ENCODE data around the gene PDE1A.

Gene PDE1A

DNA sequence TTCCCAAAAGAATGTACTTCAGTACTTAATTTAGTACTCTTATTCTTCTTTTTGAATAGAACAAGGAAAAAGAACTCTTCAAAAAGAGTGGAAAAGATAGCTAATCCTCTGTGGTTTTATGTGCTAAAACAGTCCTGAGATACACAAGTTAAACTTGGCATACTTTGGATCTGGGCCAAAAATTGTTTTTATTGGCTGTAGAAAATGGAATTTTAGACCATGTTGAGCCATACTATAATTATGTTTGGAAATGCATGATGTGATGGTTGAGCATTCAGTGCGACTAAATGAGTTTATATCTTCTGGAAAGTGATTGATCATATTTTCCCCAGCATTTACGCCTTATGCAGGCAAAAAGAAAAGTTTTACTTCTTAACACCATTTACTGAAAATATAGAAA lies 18.0 kb upstream of the PDE1A start:
- no peaks in the 10 kb centered on the region for H3K27me3 ChIP-seq (ENCODE audit: insufficient read depth, poor library complexity, severe bottlenecking)
- no peak for DNase-seq (ENCODE audit: low spot score)
- no peaks in the 10 kb centered on the region for H3K36me3 ChIP-seq (ENCODE audit: low read depth)
- H3K4me3 ChIP-seq (ENCODE audit: severe bottlenecking), result no peak overlapping the region
- no peaks in the 10 kb centered on the region for H3K9me3 ChIP-seq (ENCODE audit: severe bottlenecking)
- ATAC-seq (ENCODE audit: low read depth), result no peak
- no peak overlapping the region for H3K27ac ChIP-seq (ENCODE audit: poor library complexity, severe bottlenecking)
- TF ChIP-seq, protein P1, sequence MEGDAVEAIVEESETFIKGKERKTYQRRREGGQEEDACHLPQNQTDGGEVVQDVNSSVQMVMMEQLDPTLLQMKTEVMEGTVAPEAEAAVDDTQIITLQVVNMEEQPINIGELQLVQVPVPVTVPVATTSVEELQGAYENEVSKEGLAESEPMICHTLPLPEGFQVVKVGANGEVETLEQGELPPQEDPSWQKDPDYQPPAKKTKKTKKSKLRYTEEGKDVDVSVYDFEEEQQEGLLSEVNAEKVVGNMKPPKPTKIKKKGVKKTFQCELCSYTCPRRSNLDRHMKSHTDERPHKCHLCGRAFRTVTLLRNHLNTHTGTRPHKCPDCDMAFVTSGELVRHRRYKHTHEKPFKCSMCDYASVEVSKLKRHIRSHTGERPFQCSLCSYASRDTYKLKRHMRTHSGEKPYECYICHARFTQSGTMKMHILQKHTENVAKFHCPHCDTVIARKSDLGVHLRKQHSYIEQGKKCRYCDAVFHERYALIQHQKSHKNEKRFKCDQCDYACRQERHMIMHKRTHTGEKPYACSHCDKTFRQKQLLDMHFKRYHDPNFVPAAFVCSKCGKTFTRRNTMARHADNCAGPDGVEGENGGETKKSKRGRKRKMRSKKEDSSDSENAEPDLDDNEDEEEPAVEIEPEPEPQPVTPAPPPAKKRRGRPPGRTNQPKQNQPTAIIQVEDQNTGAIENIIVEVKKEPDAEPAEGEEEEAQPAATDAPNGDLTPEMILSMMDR (IDR thresholded peaks at IDR 0.05; ENCODE audit: poor library complexity, severe bottlenecking), result no peak
- no peaks in the 10 kb centered on the region for H3K4me1 ChIP-seq (ENCODE audit: insufficient read depth, poor library complexity, severe bottlenecking)

DNA sequence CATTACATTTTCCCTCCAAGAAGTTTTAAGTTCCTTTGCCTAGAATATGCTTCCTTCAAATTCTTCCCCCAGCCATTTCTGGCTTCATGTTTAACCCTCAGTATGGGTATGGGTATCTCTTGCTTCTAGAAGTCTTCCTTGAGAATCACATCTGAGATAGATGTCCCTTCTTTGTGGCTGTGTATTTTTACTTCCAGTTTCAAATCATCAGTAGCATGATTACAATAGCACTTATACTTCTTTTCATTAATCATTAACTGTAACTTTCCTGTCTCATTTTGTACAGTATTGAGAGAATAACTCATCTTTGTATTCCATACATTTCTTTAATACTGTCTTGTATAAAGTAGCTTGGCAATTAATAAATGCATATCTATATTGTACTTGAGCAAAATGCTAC lies 17.3 kb upstream of the PDE1A start:
- DNase-seq (ENCODE audit: low spot score) (no peak), ATAC-seq (ENCODE audit: low read depth) (no peak)
- no peaks in the 10 kb centered on the region for H3K9me3 ChIP-seq (ENCODE audit: severe bottlenecking)
- no peaks in the 10 kb centered on the region for H3K36me3 ChIP-seq (ENCODE audit: low read depth)
- H3K4me1 ChIP-seq (ENCODE audit: insufficient read depth, poor library complexity, severe bottlenecking), result no peaks in the 10 kb centered on the region
- H3K4me3 ChIP-seq (ENCODE audit: severe bottlenecking), result no peak overlapping the region
- no peak overlapping the region for H3K27ac ChIP-seq (ENCODE audit: poor library complexity, severe bottlenecking)
- TF ChIP-seq, protein P1 (IDR thresholded peaks at IDR 0.05; ENCODE audit: poor library complexity, severe bottlenecking), result no peak
- no peaks in the 10 kb centered on the region for H3K27me3 ChIP-seq (ENCODE audit: insufficient read depth, poor library complexity, severe bottlenecking)

DNA sequence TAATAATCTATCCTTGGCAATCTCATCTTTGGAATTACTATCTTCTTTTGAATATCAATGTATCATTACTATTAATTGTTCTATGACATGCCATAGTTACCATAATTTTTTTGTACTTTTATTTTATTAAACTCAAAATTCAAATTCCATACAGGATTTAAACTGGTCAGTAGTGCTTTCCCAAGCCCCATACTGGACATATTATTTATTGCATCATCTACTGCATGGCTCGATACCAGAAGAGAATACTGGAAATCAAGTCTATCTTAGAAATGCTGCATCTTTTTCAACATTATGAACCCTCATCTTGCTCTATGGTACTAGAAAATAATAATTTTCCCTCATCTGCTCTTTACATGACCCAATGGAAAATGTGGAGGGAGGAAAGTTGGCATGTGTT lies 9.4 kb upstream of the PDE1A start:
- Histone ChIP-seq H3K27ac (ENCODE audit: poor library complexity, severe bottlenecking) (no peak overlapping the region), H3K4me3 (ENCODE audit: severe bottlenecking) (no peak overlapping the region), H3K9me3 (ENCODE audit: severe bottlenecking) (no peaks in the 10 kb centered on the region), H3K4me1 (ENCODE audit: insufficient read depth, poor library complexity, severe bottlenecking) (no peaks in the 10 kb centered on the region), H3K36me3 (ENCODE audit: low read depth) (no peaks in the 10 kb centered on the region), H3K27me3 (ENCODE audit: insufficient read depth, poor library complexity, severe bottlenecking) (no peaks in the 10 kb centered on the region)
- TF ChIP-seq, protein P1 (IDR thresholded peaks at IDR 0.05; ENCODE audit: poor library complexity, severe bottlenecking), result no peak
- ATAC-seq (ENCODE audit: low read depth) (no peak), DNase-seq (ENCODE audit: low spot score) (no peak)

DNA sequence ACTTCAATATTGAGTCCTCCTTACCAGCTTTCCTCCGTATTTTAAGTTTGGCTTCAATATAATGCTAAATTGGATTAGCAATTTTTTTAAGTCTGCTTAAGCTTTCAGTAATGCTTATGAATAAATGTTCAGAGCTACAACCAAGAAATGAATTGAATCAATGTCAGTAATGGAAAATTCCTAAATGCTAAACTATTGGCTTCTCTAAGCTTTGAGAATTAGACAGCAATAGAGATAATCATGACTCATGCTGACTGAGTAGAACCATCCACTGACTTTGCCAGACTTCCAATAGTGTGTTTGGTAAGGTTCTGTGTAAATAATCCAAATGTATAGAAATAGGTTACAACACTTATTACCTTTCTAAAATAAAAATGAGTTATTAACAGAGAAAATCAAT lies 8.9 kb upstream of the PDE1A start:
- no peak for DNase-seq (ENCODE audit: low spot score)
- TF ChIP-seq, protein P1 (IDR thresholded peaks at IDR 0.05; ENCODE audit: poor library complexity, severe bottlenecking), result no peak

DNA sequence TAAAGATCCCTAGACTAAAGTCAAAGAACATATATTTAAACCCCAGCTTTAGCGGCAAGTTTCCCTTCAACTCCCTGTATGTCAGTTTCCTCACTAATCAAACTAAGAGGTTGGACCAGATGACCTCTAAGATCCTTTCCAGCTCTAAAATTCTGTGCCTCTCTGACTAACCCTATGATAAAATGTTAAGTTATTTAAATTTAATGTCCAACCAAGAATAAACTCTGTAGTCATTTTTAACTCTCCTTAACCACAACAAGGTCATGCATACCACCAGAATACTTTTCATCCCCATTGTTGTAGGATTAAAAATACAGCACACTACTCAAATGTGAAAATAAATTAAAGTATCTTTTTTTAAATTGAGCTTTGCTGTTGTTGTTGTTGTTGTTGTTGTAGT lies 5.2 kb upstream of the PDE1A start:
- DNase-seq (ENCODE audit: low spot score), result no peak
- no peak overlapping the region for H3K27ac ChIP-seq (ENCODE audit: poor library complexity, severe bottlenecking)
- H3K4me1 ChIP-seq (ENCODE audit: insufficient read depth, poor library complexity, severe bottlenecking), result no peaks in the 10 kb centered on the region
- TF ChIP-seq, protein P1 (IDR thresholded peaks at IDR 0.05; ENCODE audit: poor library complexity, severe bottlenecking), result no peak
- ATAC-seq (ENCODE audit: low read depth), result no peak
- no peaks in the 10 kb centered on the region for H3K27me3 ChIP-seq (ENCODE audit: insufficient read depth, poor library complexity, severe bottlenecking)
- H3K9me3 ChIP-seq (ENCODE audit: severe bottlenecking), result no peaks in the 10 kb centered on the region
- no peak overlapping the region for H3K4me3 ChIP-seq (ENCODE audit: severe bottlenecking)
- no peaks in the 10 kb centered on the region for H3K36me3 ChIP-seq (ENCODE audit: low read depth)

More for the DNA sequence above, 8.9 kb upstream of the PDE1A start:
- no peaks in the 10 kb centered on the region for H3K27me3 ChIP-seq (ENCODE audit: insufficient read depth, poor library complexity, severe bottlenecking)
- no peaks in the 10 kb centered on the region for H3K4me1 ChIP-seq (ENCODE audit: insufficient read depth, poor library complexity, severe bottlenecking)
- H3K36me3 ChIP-seq (ENCODE audit: low read depth), result no peaks in the 10 kb centered on the region
- H3K27ac ChIP-seq (ENCODE audit: poor library complexity, severe bottlenecking), result no peak overlapping the region
- H3K4me3 ChIP-seq (ENCODE audit: severe bottlenecking), result no peak overlapping the region
- H3K9me3 ChIP-seq (ENCODE audit: severe bottlenecking), result no peaks in the 10 kb centered on the region
- no peak for ATAC-seq (ENCODE audit: low read depth)
